HG02885 (cell line): Measurements from ENCODE around the gene LRRFIP1.
"Not testable (repeated sequence)": the region's sequence is repeated elsewhere in the genome, so short reads cannot be mapped to it uniquely, and the experiment has no call there.

ENCODE experiments used
- ATAC-seq: cut with Tn5 transposase; IDR thresholded peaks from one replicate; pipeline ENCODE4 v1.9.1; 2021; ENCODE audit warnings: mild to moderate bottlenecking; ENCODE audit not compliant: unreplicated experiment, poor library complexity

Gene LRRFIP1

DNA sequence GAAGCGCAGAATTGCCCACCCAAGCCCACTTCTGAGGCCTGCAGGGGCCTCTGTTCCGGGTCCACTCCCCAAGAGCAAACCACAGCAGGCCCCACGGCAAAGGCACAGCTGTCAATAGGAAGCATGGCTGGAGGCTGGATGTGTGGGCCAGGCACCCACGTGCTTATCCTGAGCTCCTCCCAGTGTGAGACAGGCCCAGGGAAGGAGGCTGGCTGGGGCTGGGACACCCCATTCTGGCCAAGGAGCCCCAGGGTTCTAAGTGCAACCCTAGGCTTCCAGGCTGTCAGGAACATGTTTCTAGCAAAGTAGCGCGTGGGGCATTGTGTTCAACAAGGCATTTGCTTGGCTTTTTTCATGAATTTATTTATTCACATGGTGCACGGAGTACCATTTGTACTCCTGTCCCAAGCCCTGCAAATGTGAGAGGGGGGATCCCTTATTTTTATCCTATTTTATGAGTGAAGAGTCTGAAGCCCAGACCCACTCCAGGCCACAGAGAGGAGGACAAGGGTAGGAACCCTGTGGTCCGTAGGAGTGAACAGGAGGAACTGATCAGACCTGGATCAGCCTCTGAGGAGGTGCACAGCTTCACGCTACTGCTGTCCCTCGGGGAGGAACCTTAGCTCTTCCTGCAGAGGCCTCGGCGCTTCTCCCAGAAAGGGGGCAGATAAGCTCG, 30.7 kb upstream of the LRRFIP1 start:
- ATAC-seq = no peak

DNA sequence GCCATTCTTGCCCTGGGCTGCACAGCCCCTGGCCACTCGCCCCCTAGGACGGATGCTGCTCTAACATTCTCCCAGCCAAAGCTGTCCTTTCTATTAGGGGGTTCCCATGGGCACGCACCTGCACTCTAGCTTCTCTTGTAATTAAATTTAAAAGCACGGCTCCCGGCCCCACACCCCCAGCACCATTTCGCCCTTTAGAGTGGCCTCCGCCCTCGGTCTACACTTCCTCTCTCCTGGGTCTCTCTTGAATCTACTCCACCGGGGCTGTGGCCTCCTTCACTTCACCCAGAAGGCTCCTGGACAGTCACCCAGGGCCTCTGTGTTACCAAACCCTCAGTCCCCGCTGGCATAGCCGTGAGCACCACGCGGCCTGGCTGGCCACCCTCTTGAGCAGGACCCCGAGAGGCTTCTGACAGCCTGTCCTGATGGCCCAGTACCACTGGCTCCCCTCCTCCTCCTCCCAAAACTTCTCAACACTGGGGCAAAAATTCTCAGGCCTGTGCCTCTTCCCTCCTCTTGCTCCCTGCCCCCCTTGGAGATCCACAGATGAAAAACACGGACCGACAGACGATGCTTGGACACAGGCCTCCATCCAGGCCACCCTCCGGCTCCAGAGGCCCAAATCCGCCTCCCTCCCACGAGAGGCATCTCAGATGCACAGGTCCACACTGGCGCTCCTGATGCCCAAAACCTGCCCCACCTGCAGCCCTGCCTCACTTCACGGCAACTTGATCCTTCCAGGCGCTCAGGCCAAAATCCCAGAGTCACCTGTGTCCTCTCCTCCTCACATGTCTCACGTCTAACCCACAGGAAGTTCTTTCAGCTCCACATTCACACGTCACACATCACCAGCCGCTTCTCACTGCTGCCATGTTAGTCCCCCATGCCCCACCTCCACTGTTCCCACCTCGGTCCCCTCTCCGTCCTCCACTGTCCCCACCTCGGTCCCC, 29.9 kb upstream of the LRRFIP1 start:
- no peak for ATAC-seq

DNA sequence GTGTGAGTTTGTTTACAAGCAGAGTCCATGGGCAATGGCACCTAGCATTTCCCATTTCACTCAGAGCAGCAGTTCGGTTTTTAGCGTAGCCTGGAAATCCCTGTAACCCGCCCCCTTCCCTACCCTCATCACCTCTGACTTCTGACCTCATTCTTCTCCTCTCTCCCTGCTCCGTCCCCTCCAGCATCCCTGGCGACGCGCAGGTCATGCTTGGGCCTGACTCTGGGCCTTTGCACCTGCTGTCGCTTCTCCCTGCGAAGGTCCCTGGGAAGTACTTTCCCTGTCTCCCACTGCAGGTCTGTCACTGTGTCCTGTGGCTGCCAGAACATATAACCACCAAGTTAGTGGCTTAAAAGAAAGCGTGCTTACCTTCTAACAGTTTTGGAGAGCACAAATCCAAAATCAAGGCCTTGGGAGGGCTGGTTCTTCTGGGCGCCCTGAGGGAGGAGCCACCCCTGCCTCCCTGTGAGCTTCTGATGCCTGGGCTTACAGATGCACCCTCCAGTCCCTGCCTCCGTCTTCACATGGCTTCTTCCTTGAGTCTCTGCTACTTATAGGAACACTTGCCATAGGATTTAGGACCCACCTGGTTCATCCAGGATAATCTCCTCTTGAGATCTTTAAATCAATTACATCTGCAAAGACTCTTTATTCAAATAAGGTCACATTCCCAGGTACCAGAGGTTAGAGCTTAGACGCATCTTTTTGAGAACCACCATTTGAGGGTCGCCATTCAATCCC, 28.7 kb upstream of the LRRFIP1 start:
- ATAC-seq = no peak

DNA sequence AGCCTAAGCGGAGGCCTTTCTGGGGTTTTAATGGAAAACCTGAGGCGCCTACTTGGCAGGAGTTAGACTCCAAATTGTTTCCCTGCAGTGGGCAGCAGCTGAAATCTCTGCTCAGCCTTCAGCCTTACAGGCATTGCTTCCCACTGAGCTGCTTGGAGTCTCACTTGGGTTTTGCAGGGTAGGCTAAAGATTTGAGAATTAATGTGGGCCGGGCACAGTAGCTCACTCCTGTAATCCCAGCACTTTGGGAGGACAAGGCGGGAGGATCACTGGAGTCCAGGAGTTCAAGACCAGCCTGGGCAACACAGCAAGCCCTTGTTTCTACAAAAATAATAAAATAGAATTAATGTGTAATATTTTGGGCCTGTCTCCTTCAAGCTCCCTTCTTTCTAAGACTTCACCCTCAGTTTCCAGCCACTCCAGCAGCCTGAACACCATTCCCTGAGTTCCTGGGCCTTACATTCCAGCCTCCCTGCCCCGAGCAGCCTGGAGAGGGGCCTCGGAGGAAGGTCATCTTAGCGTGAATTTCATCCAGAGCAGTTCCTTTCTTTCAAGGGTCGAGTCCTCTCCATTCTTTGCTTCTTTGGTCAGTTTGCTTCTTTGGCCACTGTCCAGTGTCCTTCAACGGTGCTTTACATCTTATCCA, 27.8 kb upstream of the LRRFIP1 start:
- no peak for ATAC-seq

DNA sequence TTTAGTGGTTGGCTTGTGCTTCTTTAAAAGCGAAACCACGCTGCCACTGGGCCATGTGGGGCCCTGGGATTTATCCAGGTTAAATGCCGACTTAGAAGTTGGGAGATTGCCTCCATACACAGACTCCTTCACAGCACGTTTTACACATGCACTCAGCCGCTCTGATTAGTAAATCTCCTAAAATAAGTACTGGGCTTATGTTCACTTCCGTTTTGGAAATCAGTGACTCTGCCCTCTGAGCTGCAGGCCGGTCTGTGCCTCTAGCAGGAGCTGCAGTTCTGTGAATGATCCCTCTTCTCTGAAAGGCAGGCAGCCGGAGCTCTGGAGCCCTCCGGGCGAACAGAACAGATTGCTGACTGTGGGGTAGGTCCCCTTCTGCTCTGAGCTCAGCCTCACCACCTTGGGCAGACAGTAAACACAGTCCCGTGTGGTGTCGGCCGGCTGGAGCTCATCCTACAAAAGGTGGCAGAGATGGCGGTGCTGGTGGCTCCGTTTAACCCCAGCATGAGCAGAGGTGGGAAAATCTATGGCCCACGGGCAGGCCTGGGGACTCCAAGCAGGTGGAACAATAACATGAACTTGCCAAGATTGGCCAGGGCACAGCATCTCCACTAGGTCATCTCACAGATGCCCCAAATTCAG, 27.1 kb upstream of the LRRFIP1 start:
- ATAC-seq = no peak

DNA sequence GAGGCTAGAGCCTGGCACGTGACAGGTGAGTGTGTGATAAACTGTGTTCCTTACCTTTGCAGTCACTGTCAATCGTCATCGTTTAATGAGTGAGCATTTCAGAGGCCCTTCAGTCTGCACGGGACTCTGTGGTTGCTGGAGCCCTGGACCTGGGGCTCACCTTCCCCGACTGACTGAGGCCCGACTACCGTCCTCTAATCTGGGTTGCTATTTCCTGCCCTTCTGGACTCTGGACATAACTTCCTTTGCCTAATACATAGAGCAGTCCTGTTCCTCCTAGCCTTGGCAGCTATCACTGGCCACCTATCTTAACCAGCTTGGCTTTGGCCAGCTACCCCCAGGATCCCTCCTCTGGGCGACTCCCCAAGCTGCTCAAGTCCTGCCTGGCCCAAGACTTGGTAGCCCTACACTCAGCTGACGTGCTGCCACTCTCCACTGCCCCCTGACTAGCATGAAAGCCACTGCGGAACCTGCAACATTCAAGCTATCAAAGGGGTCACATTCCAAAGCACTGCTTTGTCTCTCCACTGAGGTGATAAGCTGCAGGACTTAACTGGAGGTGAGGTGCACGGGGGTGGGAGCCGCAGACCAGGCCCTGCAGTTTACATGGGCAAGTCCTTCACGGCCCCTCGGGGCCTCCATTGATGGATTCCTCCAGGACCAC, 25.8 kb upstream of the LRRFIP1 start:
- ATAC-seq = no peak

DNA sequence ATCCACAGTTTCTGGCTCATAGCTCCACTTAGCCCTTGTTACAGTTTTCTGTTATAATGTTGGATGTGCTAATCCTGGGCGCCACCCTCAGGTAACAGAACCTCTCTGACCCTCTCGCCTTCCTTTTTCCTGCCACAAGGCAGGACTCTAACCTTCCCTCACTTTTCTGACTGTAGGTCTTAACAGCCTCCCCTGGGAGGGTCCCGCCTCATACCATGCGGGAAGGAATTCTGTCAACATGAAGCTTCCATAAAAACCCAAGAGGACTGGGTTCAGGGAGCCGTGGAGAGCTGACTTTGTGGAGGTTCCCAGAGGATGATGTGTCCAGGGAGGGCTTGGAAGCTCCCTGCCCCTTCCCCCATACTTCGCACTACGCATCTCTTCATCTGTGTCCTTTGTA, 25.0 kb upstream of the LRRFIP1 start:
- ATAC-seq = no peak

DNA sequence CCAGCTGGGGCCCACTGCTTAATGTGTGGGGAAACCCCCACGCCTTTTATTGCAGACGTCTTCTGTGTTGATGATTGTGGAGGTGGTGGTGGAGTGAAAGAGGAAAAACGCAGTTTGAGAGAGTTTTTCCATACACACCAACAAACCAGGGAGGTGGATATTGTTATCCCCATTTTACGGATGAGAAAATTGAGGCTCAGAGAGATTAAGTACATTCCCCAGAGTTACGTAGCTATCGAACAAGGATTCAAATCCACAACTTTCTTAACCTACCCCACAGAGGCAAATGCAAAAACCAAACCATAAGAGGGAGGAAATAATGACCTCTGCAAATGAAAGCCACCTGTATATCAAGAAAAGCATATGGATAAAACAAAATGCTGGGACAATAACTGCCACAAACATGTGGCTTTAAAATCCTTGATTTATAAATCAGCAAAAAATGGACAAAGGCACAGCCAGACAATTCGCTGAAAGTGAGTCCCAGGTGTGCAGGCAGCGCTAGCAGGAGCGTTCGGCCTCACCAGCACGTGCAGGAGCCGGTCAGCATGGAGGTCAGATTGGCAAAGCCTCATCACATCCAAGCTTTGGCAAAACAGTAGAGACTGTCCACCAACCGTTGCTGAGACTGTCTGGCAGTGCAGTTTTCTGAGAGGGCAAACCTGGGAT, 24.2 kb upstream of the LRRFIP1 start:
- no peak for ATAC-seq

DNA sequence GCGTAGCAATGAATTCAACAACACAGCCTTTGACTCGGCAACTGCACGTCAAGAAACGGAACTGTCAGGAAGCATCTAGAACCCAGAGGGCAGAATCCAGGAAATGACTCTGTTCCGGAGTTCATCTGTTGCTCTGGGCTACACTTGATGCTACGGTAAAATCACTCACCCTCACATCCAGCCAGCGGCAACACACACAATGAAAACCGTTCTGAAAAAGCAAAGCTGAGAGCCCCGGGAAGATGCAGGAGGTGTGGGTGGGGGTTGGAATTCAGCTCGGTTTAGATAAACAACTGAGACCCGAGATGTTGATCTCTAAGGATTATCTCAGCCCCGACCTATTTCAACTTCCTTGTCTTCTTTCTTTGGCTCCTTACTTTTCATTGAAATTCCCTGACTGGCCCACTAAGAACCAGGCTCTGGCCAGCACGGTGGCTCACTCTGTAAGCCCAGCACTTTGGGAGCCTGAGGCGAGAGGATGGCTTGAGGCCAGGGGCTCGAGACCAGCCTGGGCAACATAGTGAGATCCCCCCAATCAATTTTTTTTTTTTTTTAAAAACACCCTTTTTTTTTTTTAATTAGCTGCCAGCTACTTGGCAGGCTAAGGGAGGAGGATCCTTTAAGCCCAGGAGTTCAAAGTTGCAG, 23.5 kb upstream of the LRRFIP1 start:
- ATAC-seq = no peak

DNA sequence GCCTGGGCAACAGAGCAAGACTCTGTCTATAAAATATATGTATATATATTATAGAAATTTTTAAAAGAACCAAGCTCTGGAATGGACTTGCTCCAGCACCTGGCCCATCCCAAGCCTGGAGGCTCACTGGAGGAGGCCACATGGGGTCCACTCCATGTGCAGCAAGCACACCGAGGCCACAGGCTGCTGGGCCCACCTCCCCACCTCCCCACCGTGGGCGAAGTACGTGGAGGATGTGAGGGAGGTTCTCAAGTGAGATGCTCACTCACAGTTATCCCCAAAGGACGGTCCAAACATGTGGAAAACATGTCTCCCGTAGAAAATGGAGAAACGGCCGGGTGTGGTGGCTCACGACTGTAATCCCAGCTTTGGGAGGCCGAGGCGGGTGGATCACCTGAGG, 23.0 kb upstream of the LRRFIP1 start:
- ATAC-seq = no peak

DNA sequence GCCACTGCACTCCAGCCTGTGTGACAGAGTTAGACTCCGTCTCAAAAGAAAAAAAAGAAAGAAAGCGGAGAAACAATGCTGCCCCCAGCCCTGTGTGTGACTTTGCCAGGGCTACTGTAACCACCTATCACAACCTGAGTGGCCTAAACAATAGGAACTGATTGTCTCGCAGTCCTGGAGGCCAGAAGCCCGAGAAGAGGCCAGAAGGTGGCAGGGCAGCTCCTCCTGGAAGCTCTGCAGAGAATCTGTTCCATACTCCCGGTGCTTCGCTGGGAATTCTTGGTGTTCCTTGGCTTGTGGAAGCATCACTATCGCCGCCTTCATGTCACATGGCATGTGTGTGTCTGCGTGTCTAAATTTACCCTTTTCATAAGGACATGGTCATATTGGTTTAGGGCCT, 22.4 kb upstream of the LRRFIP1 start:
- ATAC-seq = no peak

DNA sequence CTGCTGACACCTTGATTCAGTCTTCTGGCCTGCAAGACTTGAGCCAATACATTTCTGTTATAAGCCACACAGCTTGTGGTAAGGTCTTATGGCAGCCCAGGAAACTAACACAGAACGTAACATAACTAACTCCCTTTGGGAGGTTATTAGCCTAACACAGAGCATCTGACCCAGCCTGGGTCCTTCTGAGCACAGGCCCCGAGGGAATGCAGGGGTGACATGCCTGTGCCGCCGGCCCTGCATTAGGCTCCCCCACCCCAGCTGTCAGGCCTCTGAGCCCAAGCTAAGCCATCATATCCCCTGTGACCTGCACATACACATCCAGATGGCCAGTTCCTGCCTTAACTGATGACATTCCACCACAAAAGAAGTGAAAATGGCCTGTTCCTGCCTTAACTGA, 20.9 kb upstream of the LRRFIP1 start:
- ATAC-seq = not testable (repeated sequence)

DNA sequence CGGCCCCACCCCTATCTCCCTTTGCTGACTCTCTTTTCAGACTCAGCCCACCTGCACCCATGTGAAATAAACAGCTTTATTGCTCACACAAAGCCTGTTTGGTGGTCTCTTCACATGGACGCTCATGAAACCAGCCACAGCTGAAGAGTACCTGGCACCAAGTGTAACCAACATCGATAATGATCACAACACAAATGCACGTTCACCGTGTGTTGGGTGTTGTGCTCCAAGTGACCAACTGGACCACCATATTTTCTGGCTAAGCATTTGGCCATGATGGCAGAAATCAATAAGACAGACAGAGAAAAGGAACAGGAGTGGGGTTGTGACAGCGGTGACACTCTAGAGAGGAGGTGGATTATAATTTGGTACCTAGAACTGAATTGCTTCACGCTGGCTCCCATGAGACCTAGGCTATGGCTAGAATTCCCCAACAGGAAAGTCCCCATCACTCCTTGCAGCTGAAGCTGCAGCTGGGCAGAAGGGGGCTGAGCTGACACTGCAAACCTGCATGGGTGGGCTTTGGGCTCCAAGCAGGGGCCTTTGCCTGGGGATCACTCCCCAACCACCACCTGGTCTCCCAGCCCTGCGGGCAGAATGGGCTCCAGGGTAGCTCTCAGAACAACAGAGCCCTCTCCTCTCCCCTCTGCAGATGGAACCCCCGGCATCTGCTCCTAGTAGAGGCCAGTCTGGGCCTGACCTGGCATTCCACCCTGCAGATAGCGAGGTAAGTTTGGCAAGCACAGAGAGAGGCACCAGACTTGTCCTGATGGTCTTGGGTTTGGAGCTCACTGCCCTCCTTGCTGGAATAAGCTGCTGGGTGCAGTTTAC, 14.6 kb upstream of the LRRFIP1 start:
- no peak for ATAC-seq

DNA sequence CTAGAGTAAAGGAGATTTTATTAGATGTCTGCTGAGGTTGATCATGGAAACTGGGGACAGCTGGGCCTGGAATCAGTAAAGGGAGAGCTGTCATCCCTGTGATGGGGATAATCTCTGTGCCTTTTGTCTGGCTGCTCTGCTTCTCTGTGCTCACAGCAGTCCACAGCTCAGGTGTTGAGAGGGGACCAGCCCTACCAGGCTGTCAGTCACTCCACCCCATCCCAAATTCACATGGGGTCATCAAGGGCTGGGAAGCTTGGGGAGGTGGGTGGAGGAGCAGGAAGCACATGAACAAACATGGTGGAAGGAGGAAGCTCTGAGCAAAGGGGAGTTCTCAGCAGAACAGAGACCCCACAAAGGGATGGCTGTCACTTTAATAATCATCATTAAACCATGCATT, 13.7 kb upstream of the LRRFIP1 start:
- no peak for ATAC-seq

DNA sequence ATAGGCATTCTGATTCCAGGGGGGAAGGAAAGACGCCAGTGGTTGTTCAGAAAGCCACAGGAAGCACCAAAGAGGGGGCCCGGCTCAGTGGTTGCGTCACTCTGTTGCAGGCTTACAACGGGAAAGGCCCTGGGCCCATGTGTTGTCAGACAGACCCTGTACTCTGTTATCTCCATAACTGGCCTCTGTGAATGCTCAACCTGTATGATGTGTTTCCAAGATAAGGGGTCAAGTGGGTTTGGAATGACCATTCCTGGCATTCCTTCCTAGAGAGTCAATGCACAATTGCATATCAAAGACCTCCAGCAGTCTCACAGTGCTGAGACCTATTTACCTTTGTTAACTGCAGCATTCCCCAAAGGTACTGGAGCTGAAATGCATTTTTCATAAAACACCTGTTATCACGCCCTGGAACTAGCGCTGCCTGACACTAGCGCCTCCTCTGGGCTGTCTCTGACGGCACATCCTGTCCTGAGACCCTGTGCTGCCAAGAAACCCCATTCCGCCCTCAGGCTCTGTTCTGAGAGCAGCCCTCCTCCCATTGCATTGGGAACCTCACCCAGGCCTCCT, 13.2 kb upstream of the LRRFIP1 start:
- ATAC-seq = no peak

DNA sequence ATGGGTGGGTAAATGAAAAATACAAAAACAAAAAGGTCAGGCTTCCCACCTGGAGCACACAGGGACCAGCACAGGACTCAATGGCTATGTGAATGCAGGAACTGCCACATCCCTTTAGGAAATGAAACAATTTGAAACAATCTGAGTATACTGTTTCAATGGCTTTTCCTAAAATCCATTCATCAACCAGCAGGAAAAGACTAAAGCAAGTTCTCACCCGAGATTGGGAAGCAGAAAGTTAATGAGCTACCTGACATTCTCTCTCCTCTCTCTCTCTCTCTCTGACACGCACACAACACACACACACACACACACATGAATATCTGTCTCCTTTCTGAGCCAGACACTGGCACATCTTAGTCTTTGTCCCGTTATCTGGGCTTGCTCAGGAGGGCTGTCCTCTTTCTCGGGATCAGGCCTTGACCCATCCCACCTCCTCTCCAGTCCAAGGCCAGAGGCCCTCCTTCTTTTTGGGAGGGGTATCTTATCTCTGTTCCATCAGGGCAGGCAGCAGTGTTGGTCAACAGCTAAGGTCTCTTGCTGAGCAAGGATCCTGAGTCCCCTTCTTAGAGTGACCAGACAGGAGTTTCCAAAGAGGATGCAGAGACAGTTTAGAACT, 11.6 kb upstream of the LRRFIP1 start:
- ATAC-seq = no peak

DNA sequence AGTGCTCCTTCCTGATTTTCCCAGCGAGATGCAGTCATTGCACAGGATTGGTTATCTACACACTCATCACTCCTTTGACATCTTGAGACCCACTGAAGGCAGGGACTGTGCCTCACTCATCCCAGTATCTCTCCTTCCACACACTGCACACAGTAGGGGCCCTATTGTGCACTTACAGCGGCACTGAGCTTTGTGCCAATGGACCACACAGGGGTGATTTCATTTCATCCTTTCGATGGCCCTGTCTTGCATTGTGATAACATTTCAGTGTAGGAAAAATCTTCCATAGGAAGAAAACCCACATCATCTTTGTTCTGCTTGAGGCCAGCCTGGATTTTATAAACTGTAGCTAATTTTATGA, 11.0 kb upstream of the LRRFIP1 start:
- no peak for ATAC-seq
